ENCODE results near the gene SWI5. TPM values are rescaled to one million over a fixed set of nuclear protein-coding genes. Genes with fewer than 3 reads are reported as not detected.

Gene SWI5
- total and polyA plus RNA-seq, 2 donors (not counting 1 experiment from before 2014, with no cell fraction given), result 35.7 to 46.7 TPM

DNA sequence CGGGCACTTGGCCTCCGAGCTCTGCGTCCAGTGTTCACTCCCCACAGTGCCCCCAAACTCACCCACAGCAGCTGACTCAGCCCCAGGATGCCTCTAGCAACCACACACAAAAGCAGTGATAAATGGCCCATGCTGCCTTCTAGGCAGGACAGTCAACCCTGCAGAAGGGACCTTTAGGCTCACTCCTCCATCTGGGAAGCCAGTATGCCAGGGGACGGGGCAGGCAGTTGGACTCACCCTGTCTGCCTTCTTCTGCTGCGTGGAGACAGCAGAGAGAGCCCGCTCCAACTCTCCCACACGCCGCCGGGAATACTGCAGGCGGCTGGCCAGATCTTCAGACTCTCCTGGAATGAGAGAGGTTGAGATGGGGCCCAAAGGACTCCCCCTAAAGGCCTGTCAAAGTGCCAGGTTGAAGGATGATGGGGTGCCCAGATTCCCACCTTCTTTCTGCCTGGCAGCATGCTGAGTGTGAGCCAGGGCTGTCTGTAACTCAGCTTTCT, 10.7 kb upstream of the SWI5 start:
- no peaks in the 10 kb centered on the region for H4K20me1 ChIP-seq (ENCODE audit: control insufficient read depth, extremely low read depth, insufficient read depth, low read length)
- H3K36me3 ChIP-seq (ENCODE audit: control insufficient read depth, insufficient read depth, low read length), result peaks cover 26% of the 10 kb centered on the region
- H2AFZ ChIP-seq (ENCODE audit: low read length), result no peak overlapping the region
- H3K4me1 ChIP-seq (ENCODE audit: control insufficient read depth, extremely low read depth, insufficient read depth, low read length), result no peaks in the 10 kb centered on the region
- DNase-seq (ENCODE audit: low read depth in 2 of 2), result no peak
- no peak overlapping the region for H3K9ac ChIP-seq (ENCODE audit: insufficient read depth, low read length)
- no peak overlapping the region for H3K4me2 ChIP-seq (ENCODE audit: extremely low read depth, insufficient read depth, low read length)
- H3K9me3 ChIP-seq (ENCODE audit: control insufficient read depth, insufficient read depth, low read depth, low read length), result no peaks in the 10 kb centered on the region
- H3K27me3 ChIP-seq (ENCODE audit: control insufficient read depth, insufficient read depth, low read length), result no peaks in the 10 kb centered on the region
- H3K79me2 ChIP-seq (ENCODE audit: control insufficient read depth, insufficient read depth, low read length), result no peaks in the 10 kb centered on the region
- no peak overlapping the region for H3K27ac ChIP-seq (ENCODE audit: insufficient read depth, low read length)
- TF ChIP-seq, protein P1, sequence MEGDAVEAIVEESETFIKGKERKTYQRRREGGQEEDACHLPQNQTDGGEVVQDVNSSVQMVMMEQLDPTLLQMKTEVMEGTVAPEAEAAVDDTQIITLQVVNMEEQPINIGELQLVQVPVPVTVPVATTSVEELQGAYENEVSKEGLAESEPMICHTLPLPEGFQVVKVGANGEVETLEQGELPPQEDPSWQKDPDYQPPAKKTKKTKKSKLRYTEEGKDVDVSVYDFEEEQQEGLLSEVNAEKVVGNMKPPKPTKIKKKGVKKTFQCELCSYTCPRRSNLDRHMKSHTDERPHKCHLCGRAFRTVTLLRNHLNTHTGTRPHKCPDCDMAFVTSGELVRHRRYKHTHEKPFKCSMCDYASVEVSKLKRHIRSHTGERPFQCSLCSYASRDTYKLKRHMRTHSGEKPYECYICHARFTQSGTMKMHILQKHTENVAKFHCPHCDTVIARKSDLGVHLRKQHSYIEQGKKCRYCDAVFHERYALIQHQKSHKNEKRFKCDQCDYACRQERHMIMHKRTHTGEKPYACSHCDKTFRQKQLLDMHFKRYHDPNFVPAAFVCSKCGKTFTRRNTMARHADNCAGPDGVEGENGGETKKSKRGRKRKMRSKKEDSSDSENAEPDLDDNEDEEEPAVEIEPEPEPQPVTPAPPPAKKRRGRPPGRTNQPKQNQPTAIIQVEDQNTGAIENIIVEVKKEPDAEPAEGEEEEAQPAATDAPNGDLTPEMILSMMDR (conservative IDR thresholded peaks at IDR 0.05 in 1 of 2, IDR thresholded peaks at IDR 0.05 in 1 of 2; ENCODE audit: low read depth in 1 of 2, low read length in 2 of 2), result no peak
- TF ChIP-seq EZH2 (IDR thresholded peaks at IDR 0.05; ENCODE audit: low read length, missing control alignments), result no peak
- H3K4me3 ChIP-seq (replicated peaks in 1 of 4; ENCODE audit: control extremely low read depth in 1 of 4, insufficient read depth in 1 of 4, low read depth in 3 of 4, low read length in 4 of 4), result no peak overlapping the region

DNA sequence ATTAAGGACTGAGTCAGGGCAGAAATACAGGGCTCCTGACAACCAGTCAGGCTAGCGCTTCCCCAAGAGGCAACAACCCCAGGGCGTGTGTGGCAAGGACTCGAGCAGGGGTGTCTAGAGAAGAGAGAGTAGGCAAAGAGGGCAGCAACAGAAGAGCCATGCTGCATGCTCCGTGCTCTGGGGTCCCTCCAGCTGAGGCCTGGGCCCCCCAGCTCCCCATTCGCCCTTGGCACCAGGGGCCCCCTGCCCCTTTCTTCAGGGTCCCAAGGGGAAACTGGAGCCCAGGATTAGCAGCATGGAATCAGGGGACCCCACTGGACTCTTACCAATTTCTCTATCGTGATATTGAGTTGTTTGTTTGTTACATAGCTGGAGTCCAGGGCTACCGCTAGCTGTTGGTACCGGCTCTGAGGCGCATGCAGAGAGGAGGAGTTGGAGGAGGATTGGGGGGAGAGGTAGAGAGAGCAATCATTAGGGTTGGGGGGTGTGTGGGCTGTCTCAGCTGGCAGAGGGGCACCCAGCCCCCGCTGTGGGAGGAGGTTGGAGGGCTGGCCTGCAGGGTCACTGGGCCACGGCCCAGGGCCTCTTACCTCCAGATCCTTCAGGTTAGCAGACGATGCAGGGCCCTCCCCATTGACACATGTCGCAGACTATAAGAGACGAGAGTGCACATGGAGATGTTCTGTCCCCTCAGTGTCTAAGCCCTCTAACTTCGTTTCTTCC, 9.0 kb upstream of the SWI5 start:
- Histone ChIP-seq H3K36me3 (ENCODE audit: control insufficient read depth, insufficient read depth, low read length) (peaks cover 27% of the 10 kb centered on the region), H3K27me3 (ENCODE audit: control insufficient read depth, insufficient read depth, low read length) (no peaks in the 10 kb centered on the region)
- DNase-seq (ENCODE audit: low read depth in 2 of 2), result no peak

DNA sequence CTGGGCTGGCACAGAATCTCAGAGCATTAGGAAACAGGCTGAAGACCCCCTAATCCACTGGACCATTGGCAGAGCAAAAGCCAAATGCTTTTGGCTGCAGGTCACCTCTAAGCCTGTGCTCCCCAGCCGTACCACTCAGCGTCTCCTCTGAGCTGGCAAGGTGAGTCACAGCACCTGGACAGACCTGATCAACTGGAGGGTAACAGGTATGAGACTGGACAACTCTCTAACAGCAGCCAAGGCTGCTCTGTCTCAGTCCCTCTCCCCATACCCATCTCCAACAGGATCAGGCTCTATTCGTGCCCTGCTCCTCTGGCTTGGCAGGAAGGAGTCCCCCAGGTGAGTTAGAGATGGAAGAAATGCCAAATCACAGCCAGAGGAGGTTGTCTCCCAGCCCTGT, 5.0 kb upstream of the SWI5 start:
- no peak overlapping the region for H2AFZ ChIP-seq (ENCODE audit: low read length)
- H3K27ac ChIP-seq (ENCODE audit: insufficient read depth, low read length), result no peak overlapping the region
- no peak overlapping the region for H3K4me2 ChIP-seq (ENCODE audit: extremely low read depth, insufficient read depth, low read length)
- no peak overlapping the region for H3K4me3 ChIP-seq (replicated peaks in 1 of 4; ENCODE audit: control extremely low read depth in 1 of 4, insufficient read depth in 1 of 4, low read depth in 3 of 4, low read length in 4 of 4)
- TF ChIP-seq, protein P1 (conservative IDR thresholded peaks at IDR 0.05 in 1 of 2, IDR thresholded peaks at IDR 0.05 in 1 of 2; ENCODE audit: low read depth in 1 of 2, low read length in 2 of 2), result no peak
- no peak for TF ChIP-seq EZH2 (IDR thresholded peaks at IDR 0.05; ENCODE audit: low read length, missing control alignments)
- peaks cover 25% of the 10 kb centered on the region for H3K79me2 ChIP-seq (ENCODE audit: control insufficient read depth, insufficient read depth, low read length)
- no peak for DNase-seq (ENCODE audit: low read depth in 2 of 2)
- peaks cover 27% of the 10 kb centered on the region for H3K36me3 ChIP-seq (ENCODE audit: control insufficient read depth, insufficient read depth, low read length)
- no peak overlapping the region for H3K9ac ChIP-seq (ENCODE audit: insufficient read depth, low read length)
- no peaks in the 10 kb centered on the region for H3K27me3 ChIP-seq (ENCODE audit: control insufficient read depth, insufficient read depth, low read length)
- H3K4me1 ChIP-seq (ENCODE audit: control insufficient read depth, extremely low read depth, insufficient read depth, low read length), result peaks cover 4% of the 10 kb centered on the region
- no peaks in the 10 kb centered on the region for H4K20me1 ChIP-seq (ENCODE audit: control insufficient read depth, extremely low read depth, insufficient read depth, low read length)
- no peaks in the 10 kb centered on the region for H3K9me3 ChIP-seq (ENCODE audit: control insufficient read depth, insufficient read depth, low read depth, low read length)

More for the DNA sequence above, 9.0 kb upstream of the SWI5 start:
- H3K4me3 ChIP-seq (replicated peaks in 1 of 4; ENCODE audit: control extremely low read depth in 1 of 4, insufficient read depth in 1 of 4, low read depth in 3 of 4, low read length in 4 of 4), result no peak overlapping the region
- H3K9ac ChIP-seq (ENCODE audit: insufficient read depth, low read length), result no peak overlapping the region
- no peak overlapping the region for H3K27ac ChIP-seq (ENCODE audit: insufficient read depth, low read length)
- no peaks in the 10 kb centered on the region for H3K79me2 ChIP-seq (ENCODE audit: control insufficient read depth, insufficient read depth, low read length)
- no peak overlapping the region for H2AFZ ChIP-seq (ENCODE audit: low read length)
- no peaks in the 10 kb centered on the region for H4K20me1 ChIP-seq (ENCODE audit: control insufficient read depth, extremely low read depth, insufficient read depth, low read length)
- H3K4me2 ChIP-seq (ENCODE audit: extremely low read depth, insufficient read depth, low read length), result no peak overlapping the region
- no peaks in the 10 kb centered on the region for H3K4me1 ChIP-seq (ENCODE audit: control insufficient read depth, extremely low read depth, insufficient read depth, low read length)
- TF ChIP-seq, protein P1 (conservative IDR thresholded peaks at IDR 0.05 in 1 of 2, IDR thresholded peaks at IDR 0.05 in 1 of 2; ENCODE audit: low read depth in 1 of 2, low read length in 2 of 2), result no peak
- no peak for TF ChIP-seq EZH2 (IDR thresholded peaks at IDR 0.05; ENCODE audit: low read length, missing control alignments)
- H3K9me3 ChIP-seq (ENCODE audit: control insufficient read depth, insufficient read depth, low read depth, low read length), result no peaks in the 10 kb centered on the region
